ENCODE data around the gene CPEB4. TPM values are rescaled to one million over a fixed set of nuclear protein-coding genes. Genes with fewer than 3 reads are reported as not detected.

CPEB4 gene
- total and polyA plus RNA-seq, 7 donors = 6.0 to 66.2 (median 27.8) TPM

DNA sequence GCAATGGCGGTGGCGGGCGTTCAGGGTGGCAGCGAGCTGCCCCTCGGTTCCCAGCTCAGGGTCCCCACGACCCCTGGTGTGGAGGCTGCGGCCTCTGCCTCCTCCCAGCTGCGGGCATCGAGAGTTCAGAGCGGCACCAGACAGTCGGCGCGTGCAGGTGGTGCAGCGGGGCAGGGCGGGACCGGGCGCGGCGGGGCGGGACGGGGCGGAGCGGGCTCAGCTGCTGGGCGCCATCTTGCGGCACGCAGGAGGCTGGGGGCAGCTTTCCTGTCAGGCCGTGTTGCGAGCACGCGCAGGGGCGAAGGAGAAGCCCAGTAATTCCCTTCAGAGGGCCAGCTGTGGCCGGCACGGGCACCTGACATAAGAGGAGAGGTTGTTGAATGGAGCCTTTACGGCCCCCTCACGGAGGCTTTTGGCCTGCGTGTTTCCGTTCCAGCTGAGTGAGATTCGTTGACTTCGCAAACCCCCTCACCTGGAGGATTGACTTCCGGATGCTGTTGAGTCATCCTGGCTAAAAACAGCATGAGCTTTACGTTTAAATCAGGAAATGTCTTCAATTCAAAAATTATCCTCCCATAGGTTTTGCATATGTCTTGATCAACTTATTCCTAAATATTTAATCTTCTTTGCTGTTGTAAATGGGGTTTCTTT is 101.4 kb downstream of the CPEB4 start:
- TF ChIP-seq EP300 (IDR thresholded peaks at IDR 0.05) = no peak
- TF ChIP-seq, protein P1, sequence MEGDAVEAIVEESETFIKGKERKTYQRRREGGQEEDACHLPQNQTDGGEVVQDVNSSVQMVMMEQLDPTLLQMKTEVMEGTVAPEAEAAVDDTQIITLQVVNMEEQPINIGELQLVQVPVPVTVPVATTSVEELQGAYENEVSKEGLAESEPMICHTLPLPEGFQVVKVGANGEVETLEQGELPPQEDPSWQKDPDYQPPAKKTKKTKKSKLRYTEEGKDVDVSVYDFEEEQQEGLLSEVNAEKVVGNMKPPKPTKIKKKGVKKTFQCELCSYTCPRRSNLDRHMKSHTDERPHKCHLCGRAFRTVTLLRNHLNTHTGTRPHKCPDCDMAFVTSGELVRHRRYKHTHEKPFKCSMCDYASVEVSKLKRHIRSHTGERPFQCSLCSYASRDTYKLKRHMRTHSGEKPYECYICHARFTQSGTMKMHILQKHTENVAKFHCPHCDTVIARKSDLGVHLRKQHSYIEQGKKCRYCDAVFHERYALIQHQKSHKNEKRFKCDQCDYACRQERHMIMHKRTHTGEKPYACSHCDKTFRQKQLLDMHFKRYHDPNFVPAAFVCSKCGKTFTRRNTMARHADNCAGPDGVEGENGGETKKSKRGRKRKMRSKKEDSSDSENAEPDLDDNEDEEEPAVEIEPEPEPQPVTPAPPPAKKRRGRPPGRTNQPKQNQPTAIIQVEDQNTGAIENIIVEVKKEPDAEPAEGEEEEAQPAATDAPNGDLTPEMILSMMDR (IDR thresholded peaks at IDR 0.05) = no peak
- no peak for TF ChIP-seq POLR2A (IDR thresholded peaks at IDR 0.05)
- TF ChIP-seq POLR2AphosphoS5 (IDR thresholded peaks at IDR 0.05) = no peak
- Histone ChIP-seq H3K27me3 (no peaks in the 10 kb centered on the region), H3K4me1 (no peaks in the 10 kb centered on the region), H3K36me3 (no peaks in the 10 kb centered on the region), H3K4me3 (no peak overlapping the region), H3K9me3 (no peaks in the 10 kb centered on the region), H3K27ac (no peak overlapping the region)
- WGBS, 2 donors = 92 to 93% methylated on average over 41 of the region's 41 CpGs
- DNase-seq = no peak
- intact Hi-C loops (cut with DNase I) = no loop called here

DNA sequence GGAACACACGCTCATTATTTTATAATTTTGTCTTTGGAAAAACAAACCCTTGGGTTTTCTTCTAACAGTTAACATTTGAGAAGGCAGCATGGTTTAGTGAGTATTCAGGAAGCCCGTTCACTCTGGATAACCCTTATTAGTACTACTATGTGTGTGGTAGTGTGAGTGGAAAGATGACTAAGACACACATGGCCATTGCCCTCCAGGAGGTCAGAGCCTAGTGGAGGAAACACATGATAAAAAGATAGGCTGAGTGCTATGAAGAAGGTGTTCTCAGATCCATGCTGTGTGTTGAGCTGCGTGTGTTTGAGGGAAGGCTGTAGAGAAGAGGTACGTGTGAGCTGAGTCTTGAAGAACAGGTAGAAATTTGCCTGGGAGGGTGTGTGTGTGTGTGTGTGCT is 109.2 kb downstream of the CPEB4 start:
- intact Hi-C loops (cut with DNase I) = no loop called here
- no peaks in the 10 kb centered on the region for H3K4me1 ChIP-seq
- 71 to 80% methylated on average over 4 of the region's 4 CpGs for WGBS, 2 donors
- no peak overlapping the region for H3K4me3 ChIP-seq
- no peaks in the 10 kb centered on the region for H3K9me3 ChIP-seq
- H3K36me3 ChIP-seq = no peaks in the 10 kb centered on the region
- TF ChIP-seq EP300 (IDR thresholded peaks at IDR 0.05) (no peak), POLR2AphosphoS5 (IDR thresholded peaks at IDR 0.05) (no peak), POLR2A (IDR thresholded peaks at IDR 0.05) (no peak)
- TF ChIP-seq, protein P1 (IDR thresholded peaks at IDR 0.05) = no peak
- no peak overlapping the region for H3K27ac ChIP-seq
- no peaks in the 10 kb centered on the region for H3K27me3 ChIP-seq
- no peak for DNase-seq

GRCh38 chr5:173998531-173998930 is 110.4 kb downstream of the CPEB4 start:
- Histone ChIP-seq H3K4me3 (no peak overlapping the region), H3K27ac (no peak overlapping the region), H3K9me3 (no peaks in the 10 kb centered on the region), H3K4me1 (no peaks in the 10 kb centered on the region), H3K27me3 (no peaks in the 10 kb centered on the region), H3K36me3 (no peaks in the 10 kb centered on the region)
- 66 to 67% methylated on average over 4 of the region's 4 CpGs for WGBS, 2 donors
- DNase-seq = no peak
- TF ChIP-seq, protein P1 (IDR thresholded peaks at IDR 0.05) = no peak
- no peak for TF ChIP-seq POLR2AphosphoS5 (IDR thresholded peaks at IDR 0.05)
- TF ChIP-seq POLR2A (IDR thresholded peaks at IDR 0.05) = no peak
- TF ChIP-seq EP300 (IDR thresholded peaks at IDR 0.05) = no peak
- intact Hi-C loops (cut with DNase I) = no loop called here

GRCh38 chr5:174000076-174000475 is 111.9 kb downstream of the CPEB4 start:
- Histone ChIP-seq H3K4me3 (no peak overlapping the region), H3K27ac (no peak overlapping the region), H3K36me3 (no peaks in the 10 kb centered on the region), H3K9me3 (no peaks in the 10 kb centered on the region), H3K4me1 (no peaks in the 10 kb centered on the region), H3K27me3 (no peaks in the 10 kb centered on the region)
- DNase-seq = no peak
- intact Hi-C loops (cut with DNase I) = no loop called here
- 77 to 84% methylated on average over 4 of the region's 4 CpGs for WGBS, 2 donors
- TF ChIP-seq POLR2A (IDR thresholded peaks at IDR 0.05) (no peak), EP300 (IDR thresholded peaks at IDR 0.05) (no peak), POLR2AphosphoS5 (IDR thresholded peaks at IDR 0.05) (no peak)
- TF ChIP-seq, protein P1 (IDR thresholded peaks at IDR 0.05) = no peak

GRCh38 chr5:174003795-174004194 is 115.6 kb downstream of the CPEB4 start:
- no peaks in the 10 kb centered on the region for H3K9me3 ChIP-seq
- H3K4me1 ChIP-seq = no peaks in the 10 kb centered on the region
- H3K4me3 ChIP-seq = no peak overlapping the region
- no peak overlapping the region for H3K27ac ChIP-seq
- intact Hi-C loops (cut with DNase I) = no loop called here
- no peak for TF ChIP-seq POLR2AphosphoS5 (IDR thresholded peaks at IDR 0.05)
- TF ChIP-seq EP300 (IDR thresholded peaks at IDR 0.05) = no peak
- TF ChIP-seq POLR2A (IDR thresholded peaks at IDR 0.05) = no peak
- TF ChIP-seq, protein P1 (IDR thresholded peaks at IDR 0.05) = no peak
- no peaks in the 10 kb centered on the region for H3K36me3 ChIP-seq
- no peak for DNase-seq
- no peaks in the 10 kb centered on the region for H3K27me3 ChIP-seq
